ENCODE measurements around the gene MTREX. TPM values are rescaled to one million over a fixed set of nuclear protein-coding genes. Genes with fewer than 3 reads are reported as not detected.

Gene MTREX
- total RNA-seq, 1 experiment from 2014 or later, result 123 TPM

DNA sequence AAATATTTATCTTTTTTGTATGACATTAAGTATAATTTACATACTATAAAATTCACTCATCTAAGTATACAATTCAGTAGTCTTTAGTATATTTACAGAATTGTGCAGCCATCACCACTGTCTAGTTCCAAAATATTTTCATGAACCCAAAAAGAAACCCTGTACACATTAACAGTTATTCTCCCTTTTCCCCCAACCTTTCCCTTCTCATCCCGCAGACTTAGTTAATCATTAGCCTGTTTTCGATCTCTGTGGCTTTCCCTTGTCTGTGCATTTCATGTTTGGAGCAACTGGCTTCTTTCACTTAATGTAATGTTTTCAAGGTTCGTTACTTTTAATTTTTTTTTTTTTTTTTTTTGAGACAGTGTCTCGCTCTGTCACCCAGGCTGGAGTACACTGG is 37.5 kb downstream of the MTREX start:
- H2AFZ ChIP-seq (ENCODE audit: low read length), result no peak overlapping the region
- Mint-ChIP-seq H3K27me3 (ENCODE audit: low read depth) (no peaks in the 10 kb centered on the region), H3K27ac (no peak overlapping the region), H3K4me1 (no peaks in the 10 kb centered on the region), H3K9me3 (peaks cover 2 to 9% of the 10 kb centered on the region in 2 experiments; a peak in 3 of 5 replicates), H3K36me3 (ENCODE audit: insufficient read depth in 1 of 3, low read depth in 3 of 3) (peaks cover 44 to 72% (median 69%) of the 10 kb centered on the region in 3 experiments), H3K4me3 (no peak overlapping the region)
- no peak overlapping the region for H2BK120ac ChIP-seq (ENCODE audit: low read depth, low read length, poor library complexity, severe bottlenecking)
- no peak overlapping the region for H2AK5ac ChIP-seq (ENCODE audit: insufficient read length, low read length)
- no peaks in the 10 kb centered on the region for H3K4me1 ChIP-seq (ENCODE audit: insufficient read depth, low read length)
- no peak overlapping the region for H3K9ac ChIP-seq (ENCODE audit: extremely low read depth, insufficient read length, low read length)
- no peaks in the 10 kb centered on the region for H4K20me1 ChIP-seq (ENCODE audit: control insufficient read depth, insufficient read depth, insufficient read length)
- H3K27me3 ChIP-seq (ENCODE audit: insufficient read depth, low read length), result no peaks in the 10 kb centered on the region
- H3K79me2 ChIP-seq (ENCODE audit: insufficient read depth, low read length), result no peaks in the 10 kb centered on the region
- TF ChIP-seq, protein P1, sequence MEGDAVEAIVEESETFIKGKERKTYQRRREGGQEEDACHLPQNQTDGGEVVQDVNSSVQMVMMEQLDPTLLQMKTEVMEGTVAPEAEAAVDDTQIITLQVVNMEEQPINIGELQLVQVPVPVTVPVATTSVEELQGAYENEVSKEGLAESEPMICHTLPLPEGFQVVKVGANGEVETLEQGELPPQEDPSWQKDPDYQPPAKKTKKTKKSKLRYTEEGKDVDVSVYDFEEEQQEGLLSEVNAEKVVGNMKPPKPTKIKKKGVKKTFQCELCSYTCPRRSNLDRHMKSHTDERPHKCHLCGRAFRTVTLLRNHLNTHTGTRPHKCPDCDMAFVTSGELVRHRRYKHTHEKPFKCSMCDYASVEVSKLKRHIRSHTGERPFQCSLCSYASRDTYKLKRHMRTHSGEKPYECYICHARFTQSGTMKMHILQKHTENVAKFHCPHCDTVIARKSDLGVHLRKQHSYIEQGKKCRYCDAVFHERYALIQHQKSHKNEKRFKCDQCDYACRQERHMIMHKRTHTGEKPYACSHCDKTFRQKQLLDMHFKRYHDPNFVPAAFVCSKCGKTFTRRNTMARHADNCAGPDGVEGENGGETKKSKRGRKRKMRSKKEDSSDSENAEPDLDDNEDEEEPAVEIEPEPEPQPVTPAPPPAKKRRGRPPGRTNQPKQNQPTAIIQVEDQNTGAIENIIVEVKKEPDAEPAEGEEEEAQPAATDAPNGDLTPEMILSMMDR (conservative IDR thresholded peaks at IDR 0.05), result no peak
- no peak overlapping the region for H3K18ac ChIP-seq (ENCODE audit: insufficient read length, low read depth, low read length)
- H3K23ac ChIP-seq (ENCODE audit: insufficient read length, low read depth, low read length), result no peak overlapping the region
- no peak overlapping the region for H4K8ac ChIP-seq (replicated peaks; ENCODE audit: insufficient read length, low read depth, low read length)
- H3K27ac ChIP-seq (ENCODE audit: insufficient read length, low read depth, low read length), result no peak overlapping the region
- H2BK20ac ChIP-seq (ENCODE audit: low read depth, low read length, poor library complexity, severe bottlenecking), result no peak overlapping the region
- no peak overlapping the region for H4K91ac ChIP-seq (ENCODE audit: insufficient read length, low read depth, low read length)
- H3K56ac ChIP-seq (ENCODE audit: insufficient read length, low read depth, low read length), result no peak overlapping the region
- H3K23me2 ChIP-seq (ENCODE audit: insufficient read length, low read depth, low read length, poor library complexity, severe bottlenecking), result no peaks in the 10 kb centered on the region
- no peak overlapping the region for H4K5ac ChIP-seq (ENCODE audit: insufficient read length, low read depth, low read length)
- no peak for DNase-seq
- H3K14ac ChIP-seq (ENCODE audit: insufficient read depth, low read length), result no peak overlapping the region
- H3K79me1 ChIP-seq (ENCODE audit: insufficient read depth, low read depth, low read length, poor library complexity, severe bottlenecking), result no peaks in the 10 kb centered on the region
- no peak overlapping the region for H2BK12ac ChIP-seq (ENCODE audit: insufficient read length, low read depth, low read length)
- H3K4ac ChIP-seq (ENCODE audit: low read depth, low read length), result no peak overlapping the region
- H3K9me3 ChIP-seq (ENCODE audit: control insufficient read depth, low read depth, low read length), result no peaks in the 10 kb centered on the region
- no peak overlapping the region for H2BK5ac ChIP-seq (ENCODE audit: insufficient read length, low read length)
- no CpG with 5 or more reads among the region's 4 CpGs for WGBS (ENCODE audit: extremely low coverage, insufficient read length, low lambda C conversion rate)
- H3K4me2 ChIP-seq (ENCODE audit: insufficient read depth, insufficient read length, low read length), result no peak overlapping the region
- no peak overlapping the region for H3T11ph ChIP-seq (ENCODE audit: low read length)
- H2BK15ac ChIP-seq (ENCODE audit: low read depth, low read length), result no peak overlapping the region
